SK-N-SH (cell line): ENCODE data around the gene JADE2. TPM values are rescaled to one million over a fixed set of nuclear protein-coding genes. Genes with fewer than 3 reads are reported as not detected.

ENCODE experiments used
- CTCF ChIA-PET: fragments of 300-600, 350-600 bp; formaldehyde crosslinking; extraction: SDS; loops from one replicate; lab custom pipeline; 2021; lab: Yijun Ruan, JAX
- POLR2A ChIA-PET: fragments of 350-600 bp; sonication (Branson Sonifier 250); formaldehyde crosslinking; extraction: SDS; loops from one replicate; lab custom pipeline; 2020; ENCODE audit warnings: antibody characterized with exemption, inconsistent platforms; lab: Yijun Ruan, JAX
- DNase-seq: peaks from one replicate; pipeline ENCODE4 v3.0.0; 2012
- H2AFZ ChIP-seq: fragments of 200-600 bp; sonication (generic); 2 replicates; pipeline ENCODE4 v1.8.1; 2016; ENCODE audit warnings: antibody characterized with exemption, mild to moderate bottlenecking, low read depth
- H3F3A ChIP-seq: fragments of 200-600 bp; sonication (generic); replicated peaks from 2 replicates; pipeline ENCODE3; 2016; ENCODE audit warnings: antibody characterized with exemption, mild to moderate bottlenecking; ENCODE audit not compliant: insufficient read depth
- H3K27ac ChIP-seq, 2 experiments: fragments of 200-500 bp in 1 of 2; fragments of 200-600 bp in 1 of 2; sonication (Bioruptor generic) in 1 of 2; sonication (generic), shearing (Covaris generic) in 1 of 2; 2 replicates each; pipeline versions ENCODE4 v1.5.1 to v1.6.1; 2014 to 2016; ENCODE audit warnings: low read depth in 2 of 2, inconsistent platforms in 1 of 2, low read length in 1 of 2, mild to moderate bottlenecking in 1 of 2, mixed read lengths in 1 of 2
- H3K27me3 ChIP-seq: fragments of 200-600 bp; sonication (generic), shearing (Covaris generic); 2 replicates; pipeline ENCODE4 v1.6.1; 2016; ENCODE audit warnings: mixed run types; ENCODE audit not compliant: insufficient read depth
- H3K36me3 ChIP-seq, 2 experiments: fragments of 200-500 bp in 1 of 2; fragments of 200-600 bp in 1 of 2; sonication (Bioruptor generic) in 1 of 2; sonication (generic) in 1 of 2; replicated peaks in 1 of 2; 2 replicates each; pipeline versions ENCODE3 to v1.5.1; 2014 to 2016; ENCODE audit warnings: low read length in 1 of 2, mild to moderate bottlenecking in 1 of 2; ENCODE audit not compliant: insufficient read depth in 2 of 2, control insufficient read depth in 1 of 2
- H3K4me1 ChIP-seq, 2 experiments: fragments of 200-500 bp in 1 of 2; fragments of 200-600 bp in 1 of 2; sonication (Bioruptor generic) in 1 of 2; sonication (generic), shearing (Covaris generic) in 1 of 2; 2 replicates each; pipeline versions ENCODE4 v1.5.1 to v1.6.1; 2014 to 2016; ENCODE audit warnings: low read depth in 1 of 2, low read length in 1 of 2, mixed run types in 1 of 2; ENCODE audit not compliant: insufficient read depth in 2 of 2, control insufficient read depth in 1 of 2
- H3K4me2 ChIP-seq: fragments of 200-600 bp; sonication (generic), shearing (Covaris generic); 2 replicates; pipeline ENCODE4 v1.6.1; 2017; ENCODE audit warnings: mixed run types
- H3K4me3 ChIP-seq, 2 experiments: fragments of 200-500 bp in 1 of 2; fragments of 200-600 bp in 1 of 2; sonication (Bioruptor generic) in 1 of 2; sonication (generic), shearing (Covaris generic) in 1 of 2; 2 replicates each; pipeline versions ENCODE4 v1.5.1 to v1.8.1; 2014 to 2016; ENCODE audit warnings: low read depth in 2 of 2, inconsistent platforms in 1 of 2, low read length in 1 of 2, mild to moderate bottlenecking in 1 of 2, mixed read lengths in 1 of 2, moderate library complexity in 1 of 2
- H3K79me2 ChIP-seq: fragments of 200-600 bp; sonication (generic); 2 replicates; pipeline ENCODE4 v1.8.1; 2017; ENCODE audit warnings: mild to moderate bottlenecking; ENCODE audit not compliant: insufficient read depth
- H3K9ac ChIP-seq: fragments of 200-600 bp; sonication (generic); 2 replicates; pipeline ENCODE4 v1.6.1; 2017; ENCODE audit warnings: mixed run types
- H3K9me2 ChIP-seq: fragments of 200-600 bp; sonication (generic); 2 replicates; pipeline ENCODE4 v1.6.1; 2017; ENCODE audit warnings: mixed run types
- H3K9me3 ChIP-seq: fragments of 200-600 bp; sonication (generic); 2 replicates; pipeline ENCODE4 v1.6.1; 2017; ENCODE audit warnings: mixed run types, mild to moderate bottlenecking, moderate library complexity
- H4K20me1 ChIP-seq: fragments of 200-600 bp; sonication (generic); 2 replicates; pipeline ENCODE4 v1.6.1; 2017; ENCODE audit warnings: mild to moderate bottlenecking, mixed run types; ENCODE audit not compliant: insufficient read depth
- CHD2 ChIP-seq: fragments of 150-350 bp; IDR thresholded peaks from 2 replicates; pipeline ENCODE4 v1.6.1; 2018; ENCODE audit warnings: low read length; ENCODE audit not compliant: partially characterized antibody
- FOSL2 ChIP-seq: IDR thresholded peaks from 2 replicates; pipeline ENCODE4 v1.4.0; 2012; ENCODE audit warnings: low read depth, mild to moderate bottlenecking, moderate library complexity, borderline replicate concordance
- FOXJ3 ChIP-seq: sonication (generic); formaldehyde crosslinking; IDR thresholded peaks from 2 replicates; pipeline ENCODE4 v1.5.1; 2020; ENCODE audit warnings: mild to moderate bottlenecking, missing genetic modification reagents
- GABPA ChIP-seq: IDR thresholded peaks from 2 replicates; pipeline ENCODE4 v1.4.0; 2012; ENCODE audit warnings: low read depth, mild to moderate bottlenecking
- JUND ChIP-seq: IDR thresholded peaks from 2 replicates; pipeline ENCODE4 v1.4.0; 2012
- MEF2A ChIP-seq: IDR thresholded peaks from 2 replicates; pipeline ENCODE4 v1.4.0; 2012; ENCODE audit warnings: low read depth, borderline replicate concordance
- MXI1 ChIP-seq: IDR thresholded peaks from 2 replicates; pipeline ENCODE4 v1.6.1; 2012; ENCODE audit warnings: mild to moderate bottlenecking, low read depth, low read length, improper control_type of control experiment
- NFIC ChIP-seq: IDR thresholded peaks from 2 replicates; pipeline ENCODE4 v1.4.0; 2012; ENCODE audit warnings: borderline replicate concordance
- NRF1 ChIP-seq: IDR thresholded peaks from 2 replicates; pipeline ENCODE4 v1.6.1; 2012; ENCODE audit warnings: low read depth, mild to moderate bottlenecking, low read length
- RXRA ChIP-seq: IDR thresholded peaks from 2 replicates; pipeline ENCODE4 v1.4.0; 2012; ENCODE audit warnings: low read depth, mild to moderate bottlenecking, borderline replicate concordance
- TCF12 ChIP-seq: IDR thresholded peaks from 2 replicates; pipeline ENCODE4 v1.4.0; 2012
- TEAD4 ChIP-seq: IDR thresholded peaks from 2 replicates; pipeline ENCODE4 v1.4.0; 2012; ENCODE audit warnings: mild to moderate bottlenecking, borderline replicate concordance; ENCODE audit not compliant: insufficient read depth
- WGBS: methylation state at CpG from one replicate; pipeline ENCODE4 v1.1.6; 2017; ENCODE audit warnings: low lambda C conversion rate; 5-methylcytosine and 5-hydroxymethylcytosine counted together
- polyA plus RNA-seq, 3 experiments: library from polyadenylated mRNA; depleted of rRNA; stranded (reverse); fragments of >200 nt; gene quantifications; 2 replicates each; pipeline ENCODE4 v1.2.3, GENCODE V29; 2012
- TF ChIP-seq, protein P1 (sequence below): IDR thresholded peaks from 2 replicates; pipeline ENCODE4; 2012
- TF ChIP-seq, protein P2 (sequence below): IDR thresholded peaks from 2 replicates; pipeline ENCODE4 v1.4.0; 2012; ENCODE audit warnings: low read depth, borderline replicate concordance
- TF ChIP-seq, protein P3 (sequence below): fragments of 150-350 bp; IDR thresholded peaks from 2 replicates; pipeline ENCODE4 v1.6.1; 2016; ENCODE audit warnings: mild to moderate bottlenecking, low read depth, low read length
- TF ChIP-seq, protein P4 (sequence below): IDR thresholded peaks from 2 replicates; pipeline ENCODE4 v1.6.1; 2012; ENCODE audit warnings: mild to moderate bottlenecking, low read depth, low read length, moderate library complexity
- TF ChIP-seq, protein P5 (sequence below): IDR thresholded peaks from 2 replicates; pipeline ENCODE4 v1.4.0; 2012; ENCODE audit warnings: low read depth
- TF ChIP-seq, protein P6 (sequence below): fragments of 200-600 bp; sonication (generic); IDR thresholded peaks from 2 replicates; pipeline ENCODE4 v1.6.1; 2017; ENCODE audit warnings: antibody characterized with exemption, mild to moderate bottlenecking, moderate library complexity

JADE2 gene
- polyA plus RNA-seq, 1 of the 3 experiments (the other 2 are of a cell fraction), result 25.7 TPM

DNA sequence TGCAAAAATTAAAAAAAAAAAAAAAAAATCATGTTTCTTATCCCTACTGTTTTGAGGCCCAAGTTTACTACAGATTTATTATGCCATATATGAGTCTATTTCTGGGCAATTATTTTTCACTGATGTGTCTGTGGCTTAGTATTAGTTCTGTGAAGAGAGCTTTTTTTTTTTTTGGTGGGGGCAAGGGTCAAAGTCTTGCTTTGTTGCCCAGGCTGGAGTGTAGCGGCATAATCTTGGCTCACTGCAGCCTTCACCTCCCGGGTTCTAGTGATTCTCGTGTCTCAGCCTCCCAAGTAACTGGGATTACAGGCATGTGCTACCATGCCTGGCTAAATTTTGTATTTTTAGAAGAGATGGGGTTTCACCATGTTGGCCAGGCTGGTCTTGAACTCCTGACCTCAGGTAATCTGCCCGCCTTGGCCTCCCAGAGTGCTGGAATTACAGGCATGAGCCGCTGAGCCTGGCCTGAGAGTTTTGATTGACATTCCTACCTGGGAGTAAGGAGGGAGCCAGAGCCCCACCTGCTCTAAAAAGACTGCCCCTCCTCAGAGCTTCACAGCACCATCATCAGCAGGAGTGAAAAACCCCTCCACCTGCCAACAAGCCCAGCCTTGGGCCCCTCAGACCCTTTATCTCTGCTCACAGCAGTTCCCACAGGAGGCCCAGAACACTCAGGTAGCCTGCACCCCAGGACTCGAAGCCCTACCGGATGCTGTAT, 36.1 kb upstream of the JADE2 start:
- Histone ChIP-seq H3K9ac (no peak overlapping the region), H3K4me1 (peaks cover 0 to 18% of the 10 kb centered on the region in 2 experiments; a peak in 1 of 4 replicates), H2AFZ (no peak overlapping the region), H3K9me3 (no peaks in the 10 kb centered on the region), H3K27ac (no peak overlapping the region), H3K27me3 (no peaks in the 10 kb centered on the region), H4K20me1 (no peaks in the 10 kb centered on the region), H3K4me2 (no peak overlapping the region), H3F3A (peaks cover 6% of the 10 kb centered on the region), H3K9me2 (no peaks in the 10 kb centered on the region), H3K4me3 (no peak overlapping the region), H3K79me2 (no peaks in the 10 kb centered on the region), H3K36me3 (no peaks in the 10 kb centered on the region)
- WGBS, result 76% methylated on average over 7 of the region's 7 CpGs
- CTCF ChIA-PET, result no interaction called here
- DNase-seq, result no peak
- TF ChIP-seq, protein P1, sequence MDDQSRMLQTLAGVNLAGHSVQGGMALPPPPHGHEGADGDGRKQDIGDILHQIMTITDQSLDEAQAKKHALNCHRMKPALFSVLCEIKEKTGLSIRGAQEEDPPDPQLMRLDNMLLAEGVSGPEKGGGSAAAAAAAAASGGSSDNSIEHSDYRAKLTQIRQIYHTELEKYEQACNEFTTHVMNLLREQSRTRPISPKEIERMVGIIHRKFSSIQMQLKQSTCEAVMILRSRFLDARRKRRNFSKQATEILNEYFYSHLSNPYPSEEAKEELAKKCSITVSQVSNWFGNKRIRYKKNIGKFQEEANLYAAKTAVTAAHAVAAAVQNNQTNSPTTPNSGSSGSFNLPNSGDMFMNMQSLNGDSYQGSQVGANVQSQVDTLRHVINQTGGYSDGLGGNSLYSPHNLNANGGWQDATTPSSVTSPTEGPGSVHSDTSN, result no peak
- TF ChIP-seq GABPA, result no peak
- TF ChIP-seq, protein P2, sequence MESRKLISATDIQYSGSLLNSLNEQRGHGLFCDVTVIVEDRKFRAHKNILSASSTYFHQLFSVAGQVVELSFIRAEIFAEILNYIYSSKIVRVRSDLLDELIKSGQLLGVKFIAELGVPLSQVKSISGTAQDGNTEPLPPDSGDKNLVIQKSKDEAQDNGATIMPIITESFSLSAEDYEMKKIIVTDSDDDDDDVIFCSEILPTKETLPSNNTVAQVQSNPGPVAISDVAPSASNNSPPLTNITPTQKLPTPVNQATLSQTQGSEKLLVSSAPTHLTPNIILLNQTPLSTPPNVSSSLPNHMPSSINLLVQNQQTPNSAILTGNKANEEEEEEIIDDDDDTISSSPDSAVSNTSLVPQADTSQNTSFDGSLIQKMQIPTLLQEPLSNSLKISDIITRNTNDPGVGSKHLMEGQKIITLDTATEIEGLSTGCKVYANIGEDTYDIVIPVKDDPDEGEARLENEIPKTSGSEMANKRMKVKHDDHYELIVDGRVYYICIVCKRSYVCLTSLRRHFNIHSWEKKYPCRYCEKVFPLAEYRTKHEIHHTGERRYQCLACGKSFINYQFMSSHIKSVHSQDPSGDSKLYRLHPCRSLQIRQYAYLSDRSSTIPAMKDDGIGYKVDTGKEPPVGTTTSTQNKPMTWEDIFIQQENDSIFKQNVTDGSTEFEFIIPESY, result no peak
- TF ChIP-seq, protein P3, sequence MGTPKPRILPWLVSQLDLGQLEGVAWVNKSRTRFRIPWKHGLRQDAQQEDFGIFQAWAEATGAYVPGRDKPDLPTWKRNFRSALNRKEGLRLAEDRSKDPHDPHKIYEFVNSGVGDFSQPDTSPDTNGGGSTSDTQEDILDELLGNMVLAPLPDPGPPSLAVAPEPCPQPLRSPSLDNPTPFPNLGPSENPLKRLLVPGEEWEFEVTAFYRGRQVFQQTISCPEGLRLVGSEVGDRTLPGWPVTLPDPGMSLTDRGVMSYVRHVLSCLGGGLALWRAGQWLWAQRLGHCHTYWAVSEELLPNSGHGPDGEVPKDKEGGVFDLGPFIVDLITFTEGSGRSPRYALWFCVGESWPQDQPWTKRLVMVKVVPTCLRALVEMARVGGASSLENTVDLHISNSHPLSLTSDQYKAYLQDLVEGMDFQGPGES, result no peak
- TF ChIP-seq TCF12, result no peak
- TF ChIP-seq, protein P4, sequence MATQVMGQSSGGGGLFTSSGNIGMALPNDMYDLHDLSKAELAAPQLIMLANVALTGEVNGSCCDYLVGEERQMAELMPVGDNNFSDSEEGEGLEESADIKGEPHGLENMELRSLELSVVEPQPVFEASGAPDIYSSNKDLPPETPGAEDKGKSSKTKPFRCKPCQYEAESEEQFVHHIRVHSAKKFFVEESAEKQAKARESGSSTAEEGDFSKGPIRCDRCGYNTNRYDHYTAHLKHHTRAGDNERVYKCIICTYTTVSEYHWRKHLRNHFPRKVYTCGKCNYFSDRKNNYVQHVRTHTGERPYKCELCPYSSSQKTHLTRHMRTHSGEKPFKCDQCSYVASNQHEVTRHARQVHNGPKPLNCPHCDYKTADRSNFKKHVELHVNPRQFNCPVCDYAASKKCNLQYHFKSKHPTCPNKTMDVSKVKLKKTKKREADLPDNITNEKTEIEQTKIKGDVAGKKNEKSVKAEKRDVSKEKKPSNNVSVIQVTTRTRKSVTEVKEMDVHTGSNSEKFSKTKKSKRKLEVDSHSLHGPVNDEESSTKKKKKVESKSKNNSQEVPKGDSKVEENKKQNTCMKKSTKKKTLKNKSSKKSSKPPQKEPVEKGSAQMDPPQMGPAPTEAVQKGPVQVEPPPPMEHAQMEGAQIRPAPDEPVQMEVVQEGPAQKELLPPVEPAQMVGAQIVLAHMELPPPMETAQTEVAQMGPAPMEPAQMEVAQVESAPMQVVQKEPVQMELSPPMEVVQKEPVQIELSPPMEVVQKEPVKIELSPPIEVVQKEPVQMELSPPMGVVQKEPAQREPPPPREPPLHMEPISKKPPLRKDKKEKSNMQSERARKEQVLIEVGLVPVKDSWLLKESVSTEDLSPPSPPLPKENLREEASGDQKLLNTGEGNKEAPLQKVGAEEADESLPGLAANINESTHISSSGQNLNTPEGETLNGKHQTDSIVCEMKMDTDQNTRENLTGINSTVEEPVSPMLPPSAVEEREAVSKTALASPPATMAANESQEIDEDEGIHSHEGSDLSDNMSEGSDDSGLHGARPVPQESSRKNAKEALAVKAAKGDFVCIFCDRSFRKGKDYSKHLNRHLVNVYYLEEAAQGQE, result no peak
- no peak for TF ChIP-seq TEAD4
- no peak for TF ChIP-seq MEF2A
- TF ChIP-seq, protein P5, sequence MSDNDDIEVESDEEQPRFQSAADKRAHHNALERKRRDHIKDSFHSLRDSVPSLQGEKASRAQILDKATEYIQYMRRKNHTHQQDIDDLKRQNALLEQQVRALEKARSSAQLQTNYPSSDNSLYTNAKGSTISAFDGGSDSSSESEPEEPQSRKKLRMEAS, result no peak
- TF ChIP-seq FOSL2, result no peak
- no peak for TF ChIP-seq NFIC
- TF ChIP-seq RXRA, result no peak
- no peak for TF ChIP-seq MXI1
- TF ChIP-seq, protein P6, sequence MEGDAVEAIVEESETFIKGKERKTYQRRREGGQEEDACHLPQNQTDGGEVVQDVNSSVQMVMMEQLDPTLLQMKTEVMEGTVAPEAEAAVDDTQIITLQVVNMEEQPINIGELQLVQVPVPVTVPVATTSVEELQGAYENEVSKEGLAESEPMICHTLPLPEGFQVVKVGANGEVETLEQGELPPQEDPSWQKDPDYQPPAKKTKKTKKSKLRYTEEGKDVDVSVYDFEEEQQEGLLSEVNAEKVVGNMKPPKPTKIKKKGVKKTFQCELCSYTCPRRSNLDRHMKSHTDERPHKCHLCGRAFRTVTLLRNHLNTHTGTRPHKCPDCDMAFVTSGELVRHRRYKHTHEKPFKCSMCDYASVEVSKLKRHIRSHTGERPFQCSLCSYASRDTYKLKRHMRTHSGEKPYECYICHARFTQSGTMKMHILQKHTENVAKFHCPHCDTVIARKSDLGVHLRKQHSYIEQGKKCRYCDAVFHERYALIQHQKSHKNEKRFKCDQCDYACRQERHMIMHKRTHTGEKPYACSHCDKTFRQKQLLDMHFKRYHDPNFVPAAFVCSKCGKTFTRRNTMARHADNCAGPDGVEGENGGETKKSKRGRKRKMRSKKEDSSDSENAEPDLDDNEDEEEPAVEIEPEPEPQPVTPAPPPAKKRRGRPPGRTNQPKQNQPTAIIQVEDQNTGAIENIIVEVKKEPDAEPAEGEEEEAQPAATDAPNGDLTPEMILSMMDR, result no peak
- no peak for TF ChIP-seq NRF1
- no peak for TF ChIP-seq JUND
- TF ChIP-seq CHD2, result no peak
- no peak for TF ChIP-seq FOXJ3 (CRISPR knock-in tag)
- POLR2A ChIA-PET, result no interaction called here
